Heart right ventricle (tissue), 16 donors: Measurements from ENCODE around the gene UBC. TPM values are rescaled to one million over a fixed set of nuclear protein-coding genes. Genes with fewer than 3 reads are reported as not detected.
"Not testable (repeated sequence)": the region's sequence is repeated elsewhere in the genome, so short reads cannot be mapped to it uniquely, and the experiment has no call there.

ENCODE experiments used
- ATAC-seq, 8 donors: fragments of 200-7000 bp; cut with Tn5 transposase; one replicate each; pipeline ENCODE4 v1.9.1; 2020; ENCODE audit warnings: mild to moderate bottlenecking in 8 of 8, moderate library complexity in 8 of 8, moderate number of reproducible peaks in 1 of 8
- DNase-seq, 2 donors: peaks; one replicate each; pipeline ENCODE4 v3.0.0-alpha.2; 2020
- H3K27ac ChIP-seq, 10 donors: fragments of 200-600 bp; sonication (generic) in 2 of 10; one replicate each; pipeline versions ENCODE4 v1.5.0 to v1.8.0; 2020 to 2022; ENCODE audit warnings: mild to moderate bottlenecking in 3 of 10
- H3K27me3 ChIP-seq, 7 donors: fragments of 200-600 bp; one replicate each; pipeline ENCODE4 v1.8.0; 2021 to 2022; ENCODE audit warnings: mild to moderate bottlenecking in 2 of 7
- H3K36me3 ChIP-seq, 9 donors: fragments of 200-600 bp; sonication (generic) in 1 of 9; one replicate each; pipeline versions ENCODE4 v1.5.0 to v1.8.0; 2020 to 2022; ENCODE audit warnings: mild to moderate bottlenecking in 2 of 9
- H3K4me1 ChIP-seq, 9 donors: fragments of 200-600 bp; sonication (generic) in 1 of 9; one replicate each; pipeline versions ENCODE4 v1.5.0 to v1.8.0; 2020 to 2022; ENCODE audit warnings: mild to moderate bottlenecking in 4 of 9
- H3K4me3 ChIP-seq, 10 donors: fragments of 200-600 bp; sonication (generic) in 2 of 10; one replicate each; pipeline versions ENCODE4 v1.5.0 to v1.8.0; 2020 to 2022; ENCODE audit warnings: mild to moderate bottlenecking in 7 of 10, moderate library complexity in 2 of 10
- H3K9me3 ChIP-seq, 11 donors: fragments of 200-600 bp in 10 of 11; sonication (generic) in 2 of 11; one replicate each; pipeline versions ENCODE4 v1.5.0 to v1.8.0; 2013 to 2022; ENCODE audit warnings: mild to moderate bottlenecking in 2 of 11, control low read depth in 1 of 11, moderate library complexity in 1 of 11
- CTCF ChIP-seq, 9 donors: fragments of 200-600 bp; sonication (generic) in 2 of 9; IDR thresholded peaks; one replicate each; pipeline versions ENCODE4 v1.5.0 to v1.8.0; 2021 to 2022; ENCODE audit warnings: antibody characterized with exemption in 9 of 9, mild to moderate bottlenecking in 5 of 9, moderate library complexity in 1 of 9
- WGBS, 2 donors: extraction: QIAGEN DNeasy Blood & Tissue Kit; methylation state at CpG; one replicate each; pipeline ENCODE4 v1.1.7; 2013; ENCODE audit warnings: inconsistent platforms in 1 of 2; 5-methylcytosine and 5-hydroxymethylcytosine counted together
- intact Hi-C, 10 donors: fragments of 100-400 bp; cut with DNase I; formaldehyde crosslinking; loops; one replicate each; pipeline versions ENCODE4 v1.11.1 to v1.14.2; 2022
- polyA plus RNA-seq, 2 donors: library from polyadenylated mRNA; stranded (reverse); fragments of 200-250 nt; gene quantifications; one replicate each; pipeline ENCODE4 v1.2.3, GENCODE V29; 2013
- total RNA-seq, 10 donors: library from RNA; stranded (reverse); fragmentation: NEBNext Ultra II Directional in 3 of 10; extraction: Animal tissue kit (Norgen Biotek cat#: 25700) in 3 of 10; gene quantifications; one replicate each; pipeline versions ENCODE4 v1.2.1 to v1.2.4, GENCODE V29; 2021 to 2023
- donor health status: Arrhythmogenic right ventricular cardiomyopathy.
- donor health status: ischemic (EF 13 %, LVEDD 7.1; RV severe dilation, severe dysfunction).
- donor health status: healthy with polysubstance abuse.
- donor health status: DM: no; HTN: yes; CAD: no.
- donor health status: DM: no; HTN: no; CAD: no.
- donor health status: ischemic (EF 25% LVEDD 6.9; RV normal size, moderate dysfunction).
- donor health status: ischemic (EF 25% LVEDD 5.7; RV mildly dilated, moderate dysfunction).
- donor health status: healthy.
- donor health status: DM: yes; HTN: yes; CAD: no.
- donor health status: Ischemic cardiomyopathy.
- donor health status: ischemic (EF 35%, LVEDD 5.7; RV mildly dilated, moderate dysfunction).
- donor health status: nonischemic (EF 11% LVEDD 7.7; RV severe dilation, severe dysfunction).
- donor health status: DM: yes; HTN: yes; CAD: no.
- donor health status: PGD.
- donor health status: ischemic (EF 29% LVEDD 5.4; RV normal size, mild dysfunction).
- donor health status: nonischemic (EF 23%, LVEDD 6.1; RV moderate dilation, normal function).

Gene UBC
- total and polyA plus RNA-seq, 12 donors, result 1,161 to 1,913 (median 1,447) TPM

- WGBS, 2 donors, result 53 to 55% methylated on average over 10 of the region's 10 CpGs
- Histone ChIP-seq H3K4me3 (no peak overlapping the region), H3K9me3 (no peaks in the 10 kb centered on the region), H3K36me3 (no peaks in the 10 kb centered on the region), H3K27me3 (no peaks in the 10 kb centered on the region), H3K27ac (no peak overlapping the region), H3K4me1 (peaks cover 0 to 11% (median 0%) of the 10 kb centered on the region in 9 donors)
- DNase-seq (no peak), ATAC-seq (peak in 3 of 8 donors; percentile 30 to 43 (median 39))
- intact Hi-C loops, result no loop called here
- no peak for TF ChIP-seq CTCF (IDR thresholded peaks at IDR 0.05)
These were observed 33.3 kb downstream of the UBC start for GRCh38 chr12:124881123-124881522.

- ATAC-seq, DNase-seq, H3K27ac ChIP-seq, H3K4me3 ChIP-seq, intact Hi-C loops, H3K36me3 ChIP-seq, H3K9me3 ChIP-seq, H3K27me3 ChIP-seq: not testable (repeated sequence)
- WGBS, 2 donors, result 89 to 95% methylated on average over 11 of the region's 11 CpGs
- H3K4me1 ChIP-seq, result peaks cover 0 to 11% (median 0%) of the 10 kb centered on the region in 9 donors
These were observed 34.1 kb downstream of the UBC start for GRCh38 chr12:124880335-124880734.

GRCh38 chr12:124878795-124879516, 35.5 kb downstream of the UBC start:
- no peak overlapping the region for H3K27ac ChIP-seq
- TF ChIP-seq CTCF (IDR thresholded peaks at IDR 0.05), result no peak
- H3K36me3 ChIP-seq, result no peaks in the 10 kb centered on the region
- no peak overlapping the region for H3K4me3 ChIP-seq
- 94 to 95% methylated on average over 18 of the region's 18 CpGs for WGBS, 2 donors
- intact Hi-C loops, result no loop called here
- no peak for ATAC-seq
- no peak for DNase-seq
- H3K4me1 ChIP-seq, result peaks cover 0 to 13% (median 0%) of the 10 kb centered on the region in 9 donors
- H3K27me3 ChIP-seq, result no peaks in the 10 kb centered on the region
- no peaks in the 10 kb centered on the region for H3K9me3 ChIP-seq

GRCh38 chr12:124877423-124877822, 37.0 kb downstream of the UBC start:
- no peak overlapping the region for H3K27ac ChIP-seq
- H3K9me3 ChIP-seq, result no peaks in the 10 kb centered on the region
- no peak overlapping the region for H3K4me3 ChIP-seq
- intact Hi-C loops, result no loop called here
- WGBS, 2 donors, result 67 to 76% methylated on average over 3 of the region's 3 CpGs
- no peaks in the 10 kb centered on the region for H3K36me3 ChIP-seq
- no peaks in the 10 kb centered on the region for H3K27me3 ChIP-seq
- DNase-seq (no peak), ATAC-seq (no peak)
- peaks cover 0 to 13% (median 0%) of the 10 kb centered on the region in 9 donors for H3K4me1 ChIP-seq
- no peak for TF ChIP-seq CTCF (IDR thresholded peaks at IDR 0.05)

- no peaks in the 10 kb centered on the region for H3K36me3 ChIP-seq
- ATAC-seq (no peak), DNase-seq (no peak)
- no peaks in the 10 kb centered on the region for H3K9me3 ChIP-seq
- no peak overlapping the region for H3K27ac ChIP-seq
- WGBS, 2 donors, result 65 to 92% methylated on average over 2 of the region's 2 CpGs
- no peak overlapping the region for H3K4me3 ChIP-seq
- no peak for TF ChIP-seq CTCF (IDR thresholded peaks at IDR 0.05)
- H3K4me1 ChIP-seq, result peaks cover 0 to 8% (median 0%) of the 10 kb centered on the region in 9 donors
- intact Hi-C loops, result no loop called here
- H3K27me3 ChIP-seq, result no peaks in the 10 kb centered on the region
These were observed 38.3 kb downstream of the UBC start for GRCh38 chr12:124876171-124876570.
